ENCODE results near the gene PELI3. TPM values are rescaled to one million over a fixed set of nuclear protein-coding genes. Genes with fewer than 3 reads are reported as not detected.
"Not testable (repeated sequence)": the region's sequence is repeated elsewhere in the genome, so short reads cannot be mapped to it uniquely, and the experiment has no call there.

PELI3 gene, protein sequence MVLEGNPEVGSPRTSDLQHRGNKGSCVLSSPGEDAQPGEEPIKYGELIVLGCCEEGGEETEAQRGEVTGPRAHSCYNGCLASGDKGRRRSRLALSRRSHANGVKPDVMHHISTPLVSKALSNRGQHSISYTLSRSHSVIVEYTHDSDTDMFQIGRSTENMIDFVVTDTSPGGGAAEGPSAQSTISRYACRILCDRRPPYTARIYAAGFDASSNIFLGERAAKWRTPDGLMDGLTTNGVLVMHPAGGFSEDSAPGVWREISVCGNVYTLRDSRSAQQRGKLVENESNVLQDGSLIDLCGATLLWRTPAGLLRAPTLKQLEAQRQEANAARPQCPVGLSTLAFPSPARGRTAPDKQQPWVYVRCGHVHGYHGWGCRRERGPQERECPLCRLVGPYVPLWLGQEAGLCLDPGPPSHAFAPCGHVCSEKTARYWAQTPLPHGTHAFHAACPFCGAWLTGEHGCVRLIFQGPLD
- total RNA-seq (2014; rRNA removed; shearing (Covaris generic)): 5.6 and 7.5 TPM in 2 replicates

DNA sequence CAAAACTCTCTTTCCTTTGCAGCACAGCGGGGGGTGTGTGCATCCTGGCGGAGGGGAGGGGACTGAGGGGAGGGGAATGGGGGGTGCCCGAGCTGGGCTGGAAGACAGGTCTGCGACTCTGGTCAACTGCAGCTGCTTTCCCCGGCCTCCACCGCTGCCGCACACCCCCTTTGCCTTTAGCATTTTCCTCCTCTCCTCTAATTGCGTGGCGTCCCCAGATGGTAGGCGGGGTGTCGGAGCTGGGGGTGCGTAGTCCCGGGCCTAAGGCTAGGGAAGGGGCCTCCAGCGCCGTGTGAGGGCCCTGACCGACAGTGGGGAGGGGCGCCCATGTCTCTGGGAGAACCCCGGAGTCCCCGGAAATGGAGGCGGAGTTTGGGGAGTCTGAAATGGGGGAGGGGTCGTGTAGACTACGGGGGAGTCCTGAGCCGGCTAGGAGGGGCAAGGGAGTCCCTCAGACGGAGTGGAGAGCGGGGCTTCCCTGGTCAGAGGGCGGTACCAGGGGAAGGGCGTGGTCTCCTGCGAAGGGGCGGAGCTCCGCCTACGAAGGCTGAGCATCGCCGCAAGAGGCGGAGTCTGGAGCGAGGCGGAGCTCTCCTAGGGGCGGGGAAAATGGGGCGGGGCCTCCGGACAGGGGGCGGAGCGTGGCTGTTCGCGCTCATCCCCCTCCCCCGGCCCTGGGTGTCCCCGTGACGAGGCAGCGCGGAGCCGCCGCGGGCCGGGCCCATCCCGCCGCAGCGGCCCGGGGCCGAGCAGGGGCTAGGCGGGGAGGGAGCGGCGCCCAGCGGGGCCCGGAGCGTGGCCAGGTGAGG lies at the start of gene PELI3:
PELI3 (plus strand) TSS at position 681 of the 809 bp plus-strand sequence. CDS start 1,224 bp downstream, outside the sequence.
- peak; percentile 69 for DNase-seq (ENCODE audit: low spot score)

DNA sequence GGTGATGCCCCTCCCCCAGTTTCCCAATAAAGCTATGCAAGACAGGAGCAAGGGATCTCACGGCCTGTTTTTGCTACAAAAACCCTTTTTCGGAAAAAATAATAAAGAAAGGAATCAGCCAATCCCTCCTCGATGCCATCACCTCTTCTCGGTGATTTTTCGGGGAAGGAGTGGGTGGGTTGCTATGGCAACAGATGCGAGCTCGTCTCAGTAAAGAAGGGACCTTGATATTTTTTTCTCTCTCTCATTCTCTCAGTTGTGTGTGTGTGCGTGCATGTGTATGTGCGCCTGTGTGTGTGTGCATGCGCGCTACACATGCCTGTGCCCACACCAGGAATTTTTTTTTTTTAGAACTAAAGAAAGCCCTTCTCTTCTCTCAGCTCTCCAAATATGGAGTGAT lies 49.7 kb upstream of the PELI3 start:
- DNase-seq (ENCODE audit: low spot score): no peak

DNA sequence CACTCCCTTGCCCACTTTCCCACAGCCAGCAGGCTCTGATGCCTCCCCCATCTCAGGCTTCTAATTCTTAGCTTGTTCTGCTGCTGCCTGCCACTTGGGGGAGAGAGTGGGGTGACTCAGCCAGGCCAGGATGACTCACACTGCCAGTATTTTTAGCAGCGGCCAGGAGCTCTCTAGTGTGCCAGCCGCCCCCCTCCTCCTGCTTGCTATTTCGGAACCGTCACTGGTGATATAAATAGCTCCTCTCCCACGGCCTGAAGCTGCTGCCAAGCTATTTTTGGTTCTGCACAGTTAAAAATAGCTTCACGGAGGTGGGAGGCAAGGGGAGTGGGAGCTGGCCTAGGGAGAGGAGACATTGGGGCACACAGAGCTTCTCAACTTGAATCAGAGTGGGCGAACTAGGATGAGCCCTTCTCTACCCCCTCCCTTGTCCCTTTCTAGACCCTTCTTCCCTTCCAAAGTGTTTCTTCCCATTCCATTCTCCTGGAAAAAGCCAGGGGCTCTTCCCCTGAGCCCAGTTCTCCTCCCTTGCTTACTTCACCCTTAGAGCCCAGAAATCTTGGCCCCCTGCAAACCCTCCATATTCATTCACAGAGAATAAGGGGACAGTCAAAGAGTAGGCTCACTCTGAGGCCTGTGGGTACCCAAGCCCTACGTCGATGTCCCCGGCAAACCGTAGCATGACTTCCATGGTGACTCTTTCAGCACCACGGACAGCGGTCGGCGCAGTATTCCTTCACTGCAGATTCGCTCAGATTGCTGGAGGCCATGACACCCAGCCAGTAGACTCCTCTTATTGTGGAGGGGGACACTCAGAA lies 48.3 kb upstream of the PELI3 start:
- DNase-seq (ENCODE audit: low spot score): peak; percentile 85

DNA sequence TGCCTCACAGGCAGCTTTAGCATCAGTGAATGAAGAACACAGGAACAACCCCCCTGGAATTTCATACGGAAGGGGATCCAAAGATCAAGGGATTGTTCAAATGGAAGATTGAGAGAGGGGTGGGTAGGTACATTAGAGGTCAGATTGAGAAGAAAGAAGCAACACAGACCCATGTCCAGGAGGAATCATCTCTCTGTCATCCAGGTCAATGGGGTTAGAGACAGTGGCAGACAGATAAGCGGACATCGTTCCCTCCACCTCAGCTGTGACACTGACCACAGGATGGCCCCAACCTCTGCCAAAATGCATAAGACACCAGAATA lies 47.8 kb upstream of the PELI3 start:
- no peak for DNase-seq (ENCODE audit: low spot score)

DNA sequence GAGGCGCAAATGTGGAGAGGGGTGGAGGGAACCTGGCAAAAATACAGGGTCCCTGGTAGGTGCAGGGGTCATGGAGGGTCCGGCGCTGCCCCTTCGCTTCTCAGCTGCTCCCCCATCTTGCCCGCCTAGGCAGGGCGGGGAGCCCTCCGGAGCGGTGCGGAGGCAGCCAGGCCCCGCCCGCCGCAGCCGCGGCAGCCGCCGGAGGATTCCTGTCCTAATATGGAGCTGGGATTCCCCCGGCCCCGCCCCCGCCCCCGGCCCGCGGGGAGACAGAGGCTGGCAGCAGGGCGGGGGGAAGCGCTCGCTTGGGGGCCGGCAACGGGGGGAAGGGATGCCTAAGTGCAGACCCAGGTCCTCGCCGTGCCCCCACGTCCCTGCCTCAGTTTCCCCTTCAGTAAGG lies 46.9 kb upstream of the PELI3 start:
- DNase-seq (ENCODE audit: low spot score): no peak

DNA sequence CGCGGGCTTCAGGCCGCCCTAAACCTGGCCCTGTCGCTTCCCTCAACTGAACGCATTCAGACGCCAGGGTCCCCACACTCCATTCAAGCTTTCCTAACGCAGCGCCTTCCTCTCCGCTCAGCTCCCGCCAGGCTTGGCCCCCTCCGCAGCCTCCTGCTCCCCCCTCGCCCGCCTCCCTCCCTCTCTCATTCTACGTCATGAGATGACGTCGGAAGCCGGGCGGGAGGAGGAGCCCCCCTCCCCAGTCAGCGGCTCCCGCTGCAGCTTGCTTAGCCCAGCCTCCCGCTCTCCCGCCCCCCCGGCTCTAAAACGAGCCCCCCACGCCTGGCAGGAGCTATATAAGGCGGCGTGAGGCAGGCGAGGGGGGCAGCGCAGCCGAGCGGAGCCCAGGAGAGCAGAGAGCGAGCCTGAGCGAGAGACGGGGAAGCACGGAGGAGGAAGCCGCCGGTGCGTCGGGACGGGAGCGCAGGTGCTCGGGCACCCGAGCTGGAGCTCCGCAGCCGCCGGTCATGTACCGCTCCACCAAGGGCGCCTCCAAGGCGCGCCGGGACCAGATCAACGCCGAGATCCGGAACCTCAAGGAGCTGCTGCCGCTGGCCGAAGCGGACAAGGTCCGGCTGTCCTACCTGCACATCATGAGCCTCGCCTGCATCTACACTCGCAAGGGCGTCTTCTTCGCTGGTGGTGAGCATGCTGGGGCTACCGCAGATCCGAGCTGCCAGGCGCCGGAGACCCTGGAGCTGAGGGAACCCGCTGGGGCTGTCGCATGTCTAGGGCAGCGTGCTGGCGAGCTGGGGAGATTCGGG lies 45.8 kb upstream of the PELI3 start, which contains the start of gene NPAS4:
NPAS4 (plus strand) TSS at position 365 of the 806 bp plus-strand sequence; CDS start at position 510, 145 bp downstream.
- no peak for DNase-seq (ENCODE audit: low spot score)

DNA sequence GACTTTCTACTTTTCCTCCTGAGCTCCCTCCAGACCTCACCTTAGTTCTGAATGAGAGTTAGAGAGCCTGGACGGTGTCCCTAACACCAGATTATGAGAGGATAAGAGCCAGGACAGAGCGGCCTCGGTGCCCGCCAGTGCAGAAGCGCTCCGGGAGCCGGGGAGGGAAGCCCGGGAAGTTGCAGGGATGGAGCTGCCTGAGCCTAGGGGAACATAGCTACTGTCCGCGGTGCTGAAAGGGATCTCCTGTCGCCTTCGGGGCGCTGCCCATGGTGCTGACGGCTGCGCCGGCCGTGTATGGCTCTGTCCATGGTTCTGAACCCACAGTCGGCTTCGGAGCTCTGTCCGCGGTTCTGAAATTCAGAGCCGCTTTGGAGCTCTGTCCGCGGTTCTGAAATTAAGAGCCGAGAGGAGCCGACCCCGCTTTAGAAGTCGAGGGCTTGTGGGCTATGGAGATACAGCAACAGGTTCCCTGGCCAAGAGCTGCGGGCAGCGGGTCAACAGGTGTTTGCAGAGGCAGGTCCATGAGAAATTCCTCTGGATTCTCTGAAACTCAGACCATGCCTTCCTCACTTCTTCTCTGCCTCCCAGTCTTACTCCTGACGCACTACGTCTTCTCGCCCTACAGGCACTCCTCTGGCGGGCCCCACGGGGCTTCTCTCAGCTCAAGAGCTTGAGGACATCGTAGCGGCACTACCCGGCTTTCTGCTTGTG lies 45.1 kb upstream of the PELI3 start:
- peak; percentile 83 for DNase-seq (ENCODE audit: low spot score)

DNA sequence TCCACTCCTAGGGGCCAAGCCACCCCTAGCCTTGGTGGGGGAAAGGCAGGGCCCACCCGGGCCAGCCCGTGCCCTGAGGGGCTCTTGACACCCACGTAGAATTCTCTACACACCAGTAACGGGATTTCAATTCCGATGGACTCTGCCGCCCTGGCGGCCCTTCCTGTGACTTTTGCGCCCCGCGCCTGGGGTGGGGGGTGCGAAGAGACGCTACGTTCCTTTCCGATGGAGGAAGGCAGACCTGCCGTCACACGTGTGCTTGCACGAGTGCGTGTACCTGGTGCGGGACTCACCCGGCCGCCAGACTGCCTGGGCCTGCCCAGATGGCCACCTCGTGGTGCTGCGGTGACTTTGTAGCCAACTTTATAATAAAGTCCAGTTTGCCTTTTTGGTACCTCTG lies 40.4 kb upstream of the PELI3 start:
- DNase-seq (ENCODE audit: low spot score): no peak

DNA sequence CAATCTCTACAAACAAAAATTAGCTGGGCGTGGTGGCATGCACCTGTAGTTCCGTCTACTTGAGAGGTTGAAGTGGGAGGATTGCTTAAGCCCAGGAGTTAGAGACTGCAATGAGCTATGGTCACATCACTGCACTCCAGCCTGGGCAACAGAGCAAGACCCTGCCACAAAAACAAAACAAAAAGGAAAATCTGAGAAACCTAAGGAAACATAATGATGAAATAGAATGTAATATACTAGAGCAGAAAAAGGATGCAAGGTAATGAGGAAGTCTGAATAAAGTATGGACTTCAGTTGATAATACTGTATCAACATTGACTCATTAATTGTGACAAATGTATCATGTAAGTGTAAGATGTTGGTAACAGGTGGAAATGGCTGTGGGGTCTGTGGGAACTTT lies 37.8 kb upstream of the PELI3 start:
- DNase-seq (ENCODE audit: low spot score): no peak

DNA sequence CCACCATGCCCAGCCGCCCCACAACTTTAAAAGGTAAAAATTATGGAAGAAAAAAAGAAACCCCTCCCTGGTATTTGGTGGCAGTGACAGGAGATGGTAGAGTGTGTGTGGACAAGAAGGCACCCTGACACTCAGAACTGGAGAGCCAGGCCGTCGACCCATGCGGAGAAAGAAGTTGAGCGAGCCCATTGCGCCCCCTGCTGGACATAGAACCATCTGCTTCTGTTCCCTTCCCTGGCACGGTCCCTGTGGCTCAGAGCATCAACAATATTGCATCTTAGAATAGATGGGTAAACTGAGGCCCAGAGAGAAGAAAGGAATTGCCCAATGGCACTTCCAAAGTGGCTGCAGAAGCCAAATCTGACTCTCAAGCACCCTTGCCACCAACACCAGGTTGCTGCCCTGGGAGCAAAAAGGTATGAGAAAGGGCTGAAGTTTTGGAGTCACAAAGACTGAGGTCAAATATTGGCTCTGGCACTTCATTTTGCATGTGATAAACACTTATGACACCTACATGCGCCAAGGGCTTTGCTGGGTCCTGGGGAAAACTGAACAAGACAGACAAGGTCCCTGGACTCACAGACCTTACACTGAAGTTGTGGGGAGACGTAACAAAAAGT lies 36.6 kb upstream of the PELI3 start:
- peak; percentile 38 for DNase-seq (ENCODE audit: low spot score)

DNA sequence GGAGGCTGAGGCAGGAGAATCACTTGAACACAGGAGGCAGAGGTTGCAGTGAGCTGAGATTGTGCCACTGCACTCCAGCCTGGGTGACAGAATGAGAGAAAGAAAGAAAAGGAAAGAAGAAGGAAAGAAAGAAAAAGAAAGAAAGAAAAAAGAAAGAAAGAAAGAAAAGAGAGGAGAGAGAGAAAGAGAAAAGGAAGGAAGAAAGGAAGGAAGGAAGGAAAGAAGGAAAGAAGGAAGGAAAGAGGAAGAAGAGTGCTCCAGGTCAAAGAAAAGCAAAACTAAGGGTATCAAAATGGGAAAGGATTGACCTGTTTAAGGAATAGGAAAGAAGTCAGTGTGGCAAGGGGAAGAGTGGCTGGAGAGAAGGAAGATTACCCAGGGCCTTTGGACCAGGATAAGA lies 35.4 kb upstream of the PELI3 start:
- not testable (repeated sequence) for DNase-seq (ENCODE audit: low spot score)

DNA sequence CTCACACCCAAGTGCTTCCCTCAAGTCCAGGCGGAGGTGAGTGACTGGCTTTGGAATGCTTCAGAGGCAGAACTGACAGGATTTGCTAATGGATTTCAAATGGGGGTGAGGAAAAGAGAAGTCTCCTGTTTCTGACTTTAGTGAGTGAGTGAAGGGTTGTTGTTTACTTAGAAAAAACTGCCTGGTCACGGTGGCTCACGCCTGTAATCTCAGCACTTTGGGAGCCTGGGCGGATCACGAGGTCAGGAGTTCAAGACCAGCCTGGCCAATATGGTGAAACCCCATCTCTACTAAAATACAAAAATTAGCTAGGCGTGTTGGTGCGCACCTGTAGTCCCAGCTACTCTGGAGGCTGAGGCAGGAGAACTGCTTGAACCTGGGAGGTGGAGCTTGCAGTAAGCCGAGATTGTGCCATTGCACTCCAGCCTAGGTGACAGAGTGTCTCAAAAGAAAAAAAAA lies 34.8 kb upstream of the PELI3 start:
- DNase-seq (ENCODE audit: low spot score): not testable (repeated sequence)

DNA sequence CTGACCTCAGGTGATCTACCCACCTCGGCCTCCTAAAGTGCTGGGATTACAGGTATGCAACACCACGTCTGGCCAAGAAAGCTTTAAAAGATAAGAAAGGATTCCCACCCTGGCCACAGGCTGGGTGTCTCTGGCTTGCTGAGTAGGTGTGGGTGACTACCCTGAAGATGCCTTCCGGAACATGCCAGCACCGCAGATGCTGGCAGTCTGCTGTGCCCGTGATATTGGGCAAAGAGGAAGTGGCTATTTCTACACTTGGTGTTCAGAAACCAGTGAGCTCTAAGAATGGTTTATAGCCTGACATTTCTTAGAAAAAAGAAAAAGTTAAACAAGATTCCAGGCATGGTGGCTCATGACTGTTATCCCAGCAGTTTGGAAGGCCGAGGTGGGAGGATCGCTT lies 34.1 kb upstream of the PELI3 start:
- no peak for DNase-seq (ENCODE audit: low spot score)

DNA sequence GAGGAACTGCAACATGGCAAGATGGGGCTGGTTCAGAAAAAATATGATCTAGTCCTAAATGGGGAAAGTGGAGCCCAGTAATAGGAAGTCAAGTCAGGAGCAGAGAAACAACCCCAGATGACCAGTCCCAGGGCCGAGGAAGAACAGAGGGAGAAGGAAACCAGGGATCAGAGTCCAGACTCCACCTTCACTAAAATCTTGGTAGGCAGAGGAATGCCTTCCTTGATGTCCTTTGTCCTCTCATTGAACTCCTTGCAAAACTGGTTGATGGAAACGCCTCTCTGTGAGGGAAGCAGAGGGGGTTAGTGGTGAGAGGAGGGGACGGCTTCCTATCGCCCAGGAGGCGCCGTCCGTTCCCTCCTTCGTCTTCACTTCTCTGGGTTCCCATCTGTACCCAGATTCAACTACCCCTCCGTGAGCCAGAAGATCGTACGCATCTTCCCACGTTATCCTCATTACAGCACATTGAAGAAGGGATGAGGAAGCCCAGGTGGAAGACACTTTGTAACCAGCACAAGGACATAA lies 28.7 kb upstream of the PELI3 start:
- DNase-seq (ENCODE audit: low spot score): no peak

DNA sequence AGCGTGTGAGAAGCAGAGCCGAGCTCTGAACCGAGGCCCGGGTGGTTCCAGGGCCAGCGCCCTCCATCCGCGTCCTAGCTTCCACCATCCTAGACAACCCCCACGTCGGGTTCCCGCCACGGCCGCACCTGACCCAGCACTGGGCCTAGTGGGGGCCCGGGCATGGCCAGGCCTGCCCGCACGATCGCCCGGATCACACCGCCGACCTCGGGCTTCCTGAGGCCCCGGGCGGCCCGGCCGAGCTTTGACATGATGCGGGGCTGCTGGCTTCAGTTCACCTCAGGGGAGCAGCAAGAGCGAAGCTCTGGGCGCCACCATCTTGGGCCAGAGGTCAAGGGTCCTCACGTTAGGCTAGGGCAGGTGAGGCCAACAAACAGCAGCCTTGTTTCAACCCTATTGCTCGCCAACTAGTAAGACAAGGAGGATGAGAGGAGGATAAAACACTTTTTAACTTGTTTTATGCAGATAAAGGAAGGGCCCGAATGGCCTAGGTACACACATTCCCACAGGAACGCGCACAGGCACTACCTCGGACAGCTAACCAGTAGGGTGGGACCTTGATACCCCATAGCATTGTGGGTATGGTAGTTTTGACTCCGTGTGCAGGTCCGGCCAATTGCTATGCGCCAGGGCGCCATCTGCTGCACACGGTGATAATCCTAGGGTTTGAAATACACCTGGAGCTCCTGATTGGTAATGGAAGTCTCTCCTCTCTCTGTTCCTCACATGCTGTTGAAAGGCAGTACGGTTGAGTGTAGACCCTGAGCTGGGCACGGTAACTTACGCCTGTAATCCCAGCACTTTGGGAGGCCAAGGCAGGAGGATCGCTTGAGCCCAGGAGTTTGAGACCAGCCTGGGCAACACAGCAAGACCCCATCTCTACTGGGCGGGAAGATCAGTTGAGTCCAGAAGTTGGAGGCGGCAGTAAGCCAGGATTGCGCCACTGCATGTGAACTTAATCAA lies 27.9 kb upstream of the PELI3 start, which contains the start of gene MRPL11:
MRPL11 (minus strand) TSS at position 345 of the 963 bp plus-strand sequence; CDS start at position 251, 94 bp downstream.
- peak; percentile 94 for DNase-seq (ENCODE audit: low spot score)

DNA sequence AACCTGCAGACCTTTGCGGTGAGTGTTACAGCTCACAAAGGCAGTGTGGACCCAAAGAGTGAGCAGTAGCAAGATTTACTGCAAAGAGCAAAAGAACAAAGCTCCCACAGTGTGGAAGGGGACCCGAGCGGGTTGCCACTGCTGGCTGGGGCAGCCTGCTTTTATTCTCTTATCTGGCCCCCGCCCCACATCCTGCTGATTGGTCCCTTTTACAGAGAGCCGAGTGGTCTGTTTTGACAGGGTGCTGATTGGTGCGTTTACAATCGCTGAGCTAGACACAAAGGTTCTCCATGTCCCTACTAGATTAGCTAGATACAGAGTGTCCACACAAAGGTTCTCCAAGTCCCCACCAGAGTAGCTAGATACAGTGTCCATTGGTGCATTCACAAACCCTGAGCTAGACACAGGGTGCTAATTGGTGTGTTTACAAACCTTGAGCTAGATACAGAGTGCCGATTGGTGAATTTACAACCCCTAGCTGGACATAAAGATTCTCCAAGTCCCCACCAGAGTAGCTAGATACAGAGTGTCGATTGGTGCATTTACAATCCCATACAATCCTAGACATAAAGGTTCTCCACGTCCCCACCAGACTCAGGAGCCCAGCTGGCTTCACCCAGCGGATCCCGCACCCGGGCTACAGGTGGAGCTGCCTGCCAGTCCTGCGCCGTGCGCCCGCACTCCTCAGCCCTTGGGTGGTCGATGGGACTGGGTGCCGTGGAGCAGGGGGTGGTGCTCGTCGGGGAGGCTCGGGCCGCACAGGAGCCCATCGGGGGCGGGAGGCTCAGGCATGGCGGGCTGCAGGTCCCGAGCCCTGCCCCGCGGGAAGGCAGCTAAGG lies 26.4 kb upstream of the PELI3 start:
- DNase-seq (ENCODE audit: low spot score): not testable (repeated sequence)

DNA sequence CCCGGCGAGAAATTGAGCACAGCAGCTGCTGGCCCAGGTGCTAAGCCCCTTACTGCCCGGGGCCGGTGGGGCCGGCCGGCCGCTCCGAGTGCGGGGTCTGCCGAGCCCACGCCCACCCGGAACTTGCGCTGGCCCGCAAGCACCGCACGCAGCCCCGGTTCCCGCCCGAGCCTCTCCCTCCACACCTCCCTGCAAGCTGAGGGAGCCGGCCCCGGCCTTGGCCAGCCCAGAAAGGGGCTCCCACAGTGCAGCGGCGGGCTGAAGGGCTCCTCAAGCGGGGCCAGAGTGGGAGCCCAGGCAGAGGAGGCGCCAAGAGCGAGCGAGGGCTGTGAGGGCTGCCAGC lies 25.8 kb upstream of the PELI3 start:
- not testable (repeated sequence) for DNase-seq (ENCODE audit: low spot score)

Data from H4 (cell line).